GM19240 (cell line): ENCODE data around the gene HNMT.
"Not testable (repeated sequence)": the region's sequence is repeated elsewhere in the genome, so short reads cannot be mapped to it uniquely, and the experiment has no call there.

Experiments used
- DNase-seq: peaks from one replicate; pipeline ENCODE4 v3.0.0; 2011; ENCODE audit warnings: low spot score; ENCODE audit not compliant: insufficient read length

HNMT gene

GRCh38 chr2:137945229-137945628, 19.0 kb upstream of the HNMT start:
- no peak for DNase-seq

- no peak for DNase-seq
Measured at GRCh38 chr2:137946227-137946626, 18.0 kb upstream of the HNMT start.

- no peak for DNase-seq
Measured at GRCh38 chr2:137947032-137947727, 17.1 kb upstream of the HNMT start.

GRCh38 chr2:137947728-137948336, 16.4 kb upstream of the HNMT start:
- no peak for DNase-seq

- no peak for DNase-seq
Measured at GRCh38 chr2:137948894-137949293, 15.4 kb upstream of the HNMT start.

GRCh38 chr2:137950238-137950637, 14.0 kb upstream of the HNMT start:
- no peak for DNase-seq

- no peak for DNase-seq
Measured at GRCh38 chr2:137951586-137951985, 12.7 kb upstream of the HNMT start.

GRCh38 chr2:137952586-137953129, 11.6 kb upstream of the HNMT start:
- no peak for DNase-seq

- DNase-seq, result no peak
Measured at GRCh38 chr2:137955536-137955935, 8.7 kb upstream of the HNMT start.

GRCh38 chr2:137957033-137957432, 7.2 kb upstream of the HNMT start:
- DNase-seq, result no peak

- no peak for DNase-seq
Measured at GRCh38 chr2:137959166-137959565, 5.1 kb upstream of the HNMT start.

GRCh38 chr2:137960223-137960622, 4.0 kb upstream of the HNMT start:
- no peak for DNase-seq

- DNase-seq, result no peak
Measured at GRCh38 chr2:137961602-137962001, 2.7 kb upstream of the HNMT start.

GRCh38 chr2:137963535-137964065, 673 bp upstream of the HNMT start:
- no peak for DNase-seq

GRCh38 chr2:137964859-137965459, 686 bp downstream of the HNMT start:
- no peak for DNase-seq

GRCh38 chr2:137966043-137966442, 1.8 kb downstream of the HNMT start:
- no peak for DNase-seq

- DNase-seq, result no peak
Measured at GRCh38 chr2:137967042-137967441, 2.8 kb downstream of the HNMT start.

GRCh38 chr2:137968477-137969417, 4.5 kb downstream of the HNMT start:
- no peak for DNase-seq

- DNase-seq, result no peak
Measured at GRCh38 chr2:137969418-137969765, 5.1 kb downstream of the HNMT start.

- DNase-seq, result no peak
Measured at GRCh38 chr2:137969876-137970275, 5.6 kb downstream of the HNMT start.

GRCh38 chr2:137971259-137971658, 7.0 kb downstream of the HNMT start:
- DNase-seq, result not testable (repeated sequence)
